IPS DF 6.9 (cell line): ENCODE measurements around the gene HRH3.

ENCODE experiments used
- DNase-seq: peaks from one replicate; pipeline ENCODE4 v3.0.0-alpha.2; 2013; ENCODE audit warnings: low read depth, low spot score
- H3K27ac ChIP-seq: one replicate; pipeline ENCODE4 v1.5.1; 2013; ENCODE audit warnings: low read length, control low read depth
- H3K27me3 ChIP-seq: 2 replicates; pipeline ENCODE4 v1.6.1; 2013; ENCODE audit warnings: mild to moderate bottlenecking, low read length; ENCODE audit not compliant: control insufficient read depth, insufficient read depth
- H3K36me3 ChIP-seq: 2 replicates; pipeline ENCODE4 v1.6.1; 2013; ENCODE audit warnings: low read length; ENCODE audit not compliant: control insufficient read depth, insufficient read depth
- H3K4me1 ChIP-seq: 2 replicates; pipeline ENCODE4 v1.6.1; 2013; ENCODE audit warnings: low read length; ENCODE audit not compliant: control insufficient read depth, insufficient read depth
- H3K4me3 ChIP-seq: 2 replicates; pipeline ENCODE4 v1.5.1; 2013; ENCODE audit warnings: mild to moderate bottlenecking, low read length
- H3K9me3 ChIP-seq: 2 replicates; pipeline ENCODE4 v1.6.1; 2013; ENCODE audit warnings: low read length, inconsistent platforms; ENCODE audit not compliant: control insufficient read depth, insufficient read depth
- WGBS: extraction: QIAGEN DNeasy Blood & Tissue Kit; methylation state at CpG from one replicate; pipeline ENCODE4 v1.1.7; 2013; ENCODE audit warnings: mixed read lengths, missing lambda C conversion rate; ENCODE audit not compliant: insufficient read length, insufficient coverage; 5-methylcytosine and 5-hydroxymethylcytosine counted together

HRH3 gene

GRCh38 chr20:62244644-62245108 is 24.6 kb upstream of the HRH3 start:
- Histone ChIP-seq H3K4me3 (no peak overlapping the region), H3K4me1 (peaks cover 4% of the 10 kb centered on the region), H3K9me3 (no peaks in the 10 kb centered on the region), H3K27ac (no peak overlapping the region), H3K36me3 (0 out of 2 replicates have a peak, but pooled peaks cover 2% of the 10 kb centered on the region), H3K27me3 (no peaks in the 10 kb centered on the region)
- no CpG with 5 or more reads among the region's 17 CpGs for WGBS
- no peak for DNase-seq

- H3K4me3 ChIP-seq: no peak overlapping the region
- no CpG with 5 or more reads among the region's 21 CpGs for WGBS
These were observed 23.9 kb upstream of the HRH3 start for GRCh38 chr20:62243906-62244515.

GRCh38 chr20:62243106-62243505 is 23.0 kb upstream of the HRH3 start:
- Histone ChIP-seq H3K4me3 (no peak overlapping the region), H3K27ac (no peak overlapping the region), H3K4me1 (peaks cover 4% of the 10 kb centered on the region), H3K27me3 (no peaks in the 10 kb centered on the region), H3K36me3 (0 out of 2 replicates have a peak, but pooled peaks cover 2% of the 10 kb centered on the region), H3K9me3 (no peaks in the 10 kb centered on the region)
- no CpG with 5 or more reads among the region's 22 CpGs for WGBS
- DNase-seq: no peak

More at GRCh38 chr20:62243906-62244515, 23.9 kb upstream of the HRH3 start:
- Histone ChIP-seq H3K27me3 (no peaks in the 10 kb centered on the region), H3K9me3 (no peaks in the 10 kb centered on the region), H3K4me1 (peaks cover 4% of the 10 kb centered on the region), H3K27ac (no peak overlapping the region), H3K36me3 (0 out of 2 replicates have a peak, but pooled peaks cover 2% of the 10 kb centered on the region)
- no peak for DNase-seq

GRCh38 chr20:62242176-62242575 is 22.1 kb upstream of the HRH3 start:
- Histone ChIP-seq H3K27me3 (no peaks in the 10 kb centered on the region), H3K9me3 (no peaks in the 10 kb centered on the region), H3K4me3 (no peak overlapping the region), H3K4me1 (peaks cover 2% of the 10 kb centered on the region), H3K27ac (no peak overlapping the region), H3K36me3 (0 out of 2 replicates have a peak, but pooled peaks cover 2% of the 10 kb centered on the region)
- WGBS: no CpG with 5 or more reads among the region's 6 CpGs
- DNase-seq: no peak

- Histone ChIP-seq H3K4me1 (no peaks in the 10 kb centered on the region; the same call in 1 of the 2 replicates), H3K9me3 (no peaks in the 10 kb centered on the region), H3K4me3 (no peak overlapping the region), H3K27me3 (no peaks in the 10 kb centered on the region), H3K36me3 (0 out of 2 replicates have a peak, but pooled peaks cover 2% of the 10 kb centered on the region), H3K27ac (no peak overlapping the region)
- no CpG with 5 or more reads among the region's 10 CpGs for WGBS
- no peak for DNase-seq
These were observed 21.4 kb upstream of the HRH3 start for GRCh38 chr20:62241506-62241905.

- no peak overlapping the region for H3K27ac ChIP-seq
- H3K4me3 ChIP-seq: no peak overlapping the region
- H3K27me3 ChIP-seq: no peaks in the 10 kb centered on the region
- H3K36me3 ChIP-seq: 0 out of 2 replicates have a peak, but pooled peaks cover 2% of the 10 kb centered on the region
- DNase-seq: no peak
- no peaks in the 10 kb centered on the region for H3K9me3 ChIP-seq
- H3K4me1 ChIP-seq: no peaks in the 10 kb centered on the region; the same call in 1 of the 2 replicates
- WGBS: no CpG with 5 or more reads among the region's 13 CpGs
These were observed 20.1 kb upstream of the HRH3 start for GRCh38 chr20:62240020-62240685.

- Histone ChIP-seq H3K9me3 (no peaks in the 10 kb centered on the region), H3K4me1 (no peaks in the 10 kb centered on the region; the same call in 1 of the 2 replicates), H3K27ac (no peak overlapping the region), H3K4me3 (peak overlapping the region; percentile 19; the same call in 1 of the 2 replicates), H3K27me3 (no peaks in the 10 kb centered on the region), H3K36me3 (0 out of 2 replicates have a peak, but pooled peaks cover 2% of the 10 kb centered on the region)
- DNase-seq: no peak
- WGBS: no CpG with 5 or more reads among the region's 23 CpGs
These were observed 19.3 kb upstream of the HRH3 start for GRCh38 chr20:62239278-62239879.

GRCh38 chr20:62238569-62239277 is 18.6 kb upstream of the HRH3 start:
- WGBS: no CpG with 5 or more reads among the region's 70 CpGs
- no peak for DNase-seq
- no peaks in the 10 kb centered on the region for H3K9me3 ChIP-seq
- H3K27ac ChIP-seq: no peak overlapping the region
- H3K36me3 ChIP-seq: no peaks in the 10 kb centered on the region
- H3K27me3 ChIP-seq: no peaks in the 10 kb centered on the region
- H3K4me3 ChIP-seq: peak overlapping the region; percentile 67
- no peaks in the 10 kb centered on the region; the same call in 1 of the 2 replicates for H3K4me1 ChIP-seq

GRCh38 chr20:62237801-62238568 is 17.9 kb upstream of the HRH3 start, which contains the start of gene OSBPL2:
Gene OSBPL2, plus strand, starts transcription at chr20:62238521. Its CDS starts 17,664 bp downstream, at chr20:62256185.
- WGBS: no CpG with 5 or more reads among the region's 55 CpGs
- Histone ChIP-seq H3K27me3 (no peaks in the 10 kb centered on the region), H3K9me3 (no peaks in the 10 kb centered on the region), H3K4me3 (peak within 1 kb of the TSS; percentile 67), H3K4me1 (no peaks in the 10 kb centered on the region; the same call in 1 of the 2 replicates), H3K27ac (no peak within 1 kb of the TSS), H3K36me3 (no peaks in the 10 kb centered on the region)
- peak; percentile 85 for DNase-seq
